ENCODE measurements around the gene GATA2.

Gene GATA2

GRCh38 chr3:128455786-128456748 lies 36.9 kb downstream of the GATA2 start:
- TF ChIP-seq EGR1 (IDR thresholded peaks at IDR 0.05) (no peak), TEAD4 (IDR thresholded peaks at IDR 0.05) (no peak), EP300 (IDR thresholded peaks at IDR 0.05; ENCODE audit: borderline replicate concordance) (no peak), REST (IDR thresholded peaks at IDR 0.05; ENCODE audit: low read depth) (no peak), CEBPB (IDR thresholded peaks at IDR 0.05) (no peak), YY1 (IDR thresholded peaks at IDR 0.05; ENCODE audit: low read depth) (no peak)

- TF ChIP-seq TEAD4 (IDR thresholded peaks at IDR 0.05) (no peak), CREB1 (IDR thresholded peaks at IDR 0.05; ENCODE audit: low read depth) (no peak), FOXM1 (IDR thresholded peaks at IDR 0.05; ENCODE audit: borderline replicate concordance, low read depth) (no peak), TAF1 (IDR thresholded peaks at IDR 0.05; ENCODE audit: low read depth) (no peak), TCF12 (IDR thresholded peaks at IDR 0.05; ENCODE audit: low read depth) (no peak)
Measured at GRCh38 chr3:128455116-128455515, 37.9 kb downstream of the GATA2 start.

GRCh38 chr3:128454310-128454618 lies 38.7 kb downstream of the GATA2 start:
- TF ChIP-seq FOXM1 (IDR thresholded peaks at IDR 0.05; ENCODE audit: borderline replicate concordance, low read depth) = no peak
- TF ChIP-seq TCF12 (IDR thresholded peaks at IDR 0.05; ENCODE audit: low read depth) = no peak
- no peak for TF ChIP-seq REST (IDR thresholded peaks at IDR 0.05; ENCODE audit: low read depth)
- no peak for TF ChIP-seq EP300 (IDR thresholded peaks at IDR 0.05; ENCODE audit: borderline replicate concordance)
- TF ChIP-seq USF1 (IDR thresholded peaks at IDR 0.05) = no peak
- no peak for TF ChIP-seq CREB1 (IDR thresholded peaks at IDR 0.05; ENCODE audit: low read depth)
- TF ChIP-seq NFIC (IDR thresholded peaks at IDR 0.05) = no peak
- TF ChIP-seq YY1 (IDR thresholded peaks at IDR 0.05; ENCODE audit: low read depth) = no peak
- TF ChIP-seq TAF1 (IDR thresholded peaks at IDR 0.05; ENCODE audit: low read depth) = no peak
- no peak for TF ChIP-seq MAX (IDR thresholded peaks at IDR 0.05)
- TF ChIP-seq ZBTB7A (IDR thresholded peaks at IDR 0.05; ENCODE audit: low read depth) = no peak
- no peak for TF ChIP-seq EGR1 (IDR thresholded peaks at IDR 0.05)

DNA sequence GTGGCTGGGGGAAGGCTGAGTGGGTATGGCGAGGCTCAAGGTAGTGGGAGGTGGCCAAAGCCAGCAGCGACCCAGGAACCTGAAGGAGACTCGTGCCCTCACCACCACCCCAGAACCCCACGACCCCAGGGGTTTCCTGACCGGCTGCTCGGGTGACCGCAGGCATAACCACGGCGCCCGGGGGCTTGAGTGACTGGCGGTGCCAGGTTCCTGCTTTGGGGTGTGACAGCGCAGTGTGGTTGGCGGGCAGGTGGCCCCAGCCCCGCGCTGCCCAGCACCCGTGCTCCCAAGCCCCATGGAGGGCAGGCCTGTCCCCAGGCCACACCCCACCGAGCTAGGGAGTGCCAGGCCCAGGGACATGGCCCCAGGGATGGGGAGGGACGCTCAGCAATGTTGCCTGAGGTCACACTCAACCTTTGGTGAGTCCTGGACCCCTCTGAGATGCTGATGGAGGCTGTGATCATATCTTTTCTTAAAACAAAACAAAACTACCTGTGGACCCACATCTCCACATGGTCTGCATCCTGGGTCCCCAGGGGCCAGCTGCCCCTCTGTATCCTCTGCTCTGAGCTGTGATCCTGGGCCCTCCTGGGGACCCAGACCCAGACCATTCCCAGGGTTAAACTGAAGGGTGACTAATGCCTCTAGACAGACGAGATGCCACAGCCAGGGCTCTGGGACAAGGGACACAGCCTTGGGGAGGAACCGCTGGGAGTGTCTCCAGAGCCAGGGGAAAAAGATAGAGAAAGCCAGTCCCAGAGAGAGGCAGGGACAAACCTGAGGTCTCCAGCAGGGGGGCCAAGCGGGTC lies 39.3 kb downstream of the GATA2 start:
- TF ChIP-seq CREB1 (IDR thresholded peaks at IDR 0.05; ENCODE audit: low read depth) (no peak), TEAD4 (IDR thresholded peaks at IDR 0.05) (no peak), ZBTB7A (IDR thresholded peaks at IDR 0.05; ENCODE audit: low read depth) (no peak), NFIC (IDR thresholded peaks at IDR 0.05) (no peak), TAF1 (IDR thresholded peaks at IDR 0.05; ENCODE audit: low read depth) (no peak), RAD21 (IDR thresholded peaks at IDR 0.05; ENCODE audit: low read depth) (no peak), REST (IDR thresholded peaks at IDR 0.05; ENCODE audit: low read depth) (no peak), TCF12 (IDR thresholded peaks at IDR 0.05; ENCODE audit: low read depth) (no peak), USF1 (IDR thresholded peaks at IDR 0.05) (no peak), CEBPB (IDR thresholded peaks at IDR 0.05) (no peak)
